Hematopoietic multipotent progenitor cell treated with erythropoietin and hydrocortisone succinate and interleukin-3 and kit ligand, for 17 days (in vitro differentiated cells): Measurements from ENCODE around the gene ITGB1BP1.

Experiments used
- DNase-seq: peaks from one replicate; pipeline ENCODE4 v3.0.0-alpha.2; 2015; ENCODE audit warnings: low spot score

Gene ITGB1BP1

GRCh38 chr2:9423100-9423921 is at the start of gene ITGB1BP1, which contains the start of gene CPSF3:
Gene ITGB1BP1 (minus strand): TSS chr2:9423528. CDS start chr2:9418697, 4,831 bp downstream.
Gene CPSF3 (plus strand): TSS chr2:9423654. CDS start chr2:9423774, 120 bp downstream.
- DNase-seq: peak; percentile 87

GRCh38 chr2:9472511-9472910 is 49.2 kb upstream of the ITGB1BP1 start:
- no peak for DNase-seq

- DNase-seq: no peak
These were observed 47.9 kb upstream of the ITGB1BP1 start for GRCh38 chr2:9471206-9471605.

- no peak for DNase-seq
These were observed 44.4 kb upstream of the ITGB1BP1 start for GRCh38 chr2:9467687-9468086.

- no peak for DNase-seq
These were observed 42.9 kb upstream of the ITGB1BP1 start for GRCh38 chr2:9466147-9466683.

- no peak for DNase-seq
These were observed 41.8 kb upstream of the ITGB1BP1 start for GRCh38 chr2:9465170-9465569.

- no peak for DNase-seq
These were observed 40.3 kb upstream of the ITGB1BP1 start for GRCh38 chr2:9463698-9464034.

- no peak for DNase-seq
These were observed 39.8 kb upstream of the ITGB1BP1 start for GRCh38 chr2:9462886-9463697.

GRCh38 chr2:9462313-9462712 is 39.0 kb upstream of the ITGB1BP1 start:
- DNase-seq: no peak

GRCh38 chr2:9461079-9461478 is 37.8 kb upstream of the ITGB1BP1 start:
- DNase-seq: no peak

- DNase-seq: no peak
These were observed 37.2 kb upstream of the ITGB1BP1 start for GRCh38 chr2:9460441-9461017.

GRCh38 chr2:9451231-9451630 is 27.9 kb upstream of the ITGB1BP1 start:
- DNase-seq: no peak

- DNase-seq: no peak
These were observed 21.8 kb upstream of the ITGB1BP1 start for GRCh38 chr2:9445089-9445488.

- DNase-seq: no peak
These were observed 20.2 kb upstream of the ITGB1BP1 start for GRCh38 chr2:9443526-9443925.

GRCh38 chr2:9441556-9441955 is 18.2 kb upstream of the ITGB1BP1 start:
- no peak for DNase-seq

- DNase-seq: no peak
These were observed 16.9 kb upstream of the ITGB1BP1 start for GRCh38 chr2:9440058-9440727.

- DNase-seq: no peak
These were observed 16.2 kb upstream of the ITGB1BP1 start for GRCh38 chr2:9439536-9439935.

GRCh38 chr2:9434489-9434888 is 11.2 kb upstream of the ITGB1BP1 start:
- no peak for DNase-seq

GRCh38 chr2:9430316-9431293 is 7.3 kb upstream of the ITGB1BP1 start:
- no peak for DNase-seq

- no peak for DNase-seq
These were observed 5.7 kb upstream of the ITGB1BP1 start for GRCh38 chr2:9428965-9429577.
